ENCODE results near the gene KHK.

KHK gene

GRCh38 chr2:27082773-27083409 lies 3.7 kb upstream of the KHK start:
- peak; percentile 55 for DNase-seq

- DNase-seq: peak; percentile 20
Measured at GRCh38 chr2:27083410-27084296, 2.9 kb upstream of the KHK start.

- no peak for DNase-seq
Measured at GRCh38 chr2:27084297-27085061, 2.1 kb upstream of the KHK start.

- DNase-seq: no peak
Measured at GRCh38 chr2:27085062-27085672, 1.4 kb upstream of the KHK start.

- DNase-seq: peak; percentile 78
Measured at GRCh38 chr2:27085673-27086089, 891 bp upstream of the KHK start.

GRCh38 chr2:27086090-27086723 lies 365 bp upstream of the KHK start:
- DNase-seq: peak; percentile 97

GRCh38 chr2:27087823-27088410 lies 1.3 kb downstream of the KHK start:
- no peak for DNase-seq

GRCh38 chr2:27088634-27089033 lies 2.1 kb downstream of the KHK start:
- DNase-seq: no peak

- DNase-seq: no peak
Measured at GRCh38 chr2:27089111-27089954, 2.8 kb downstream of the KHK start.

- no peak for DNase-seq
Measured at GRCh38 chr2:27091746-27092695, 5.4 kb downstream of the KHK start.

GRCh38 chr2:27092696-27093429 lies 6.3 kb downstream of the KHK start:
- no peak for DNase-seq

GRCh38 chr2:27093430-27094352 lies 7.1 kb downstream of the KHK start:
- DNase-seq: no peak

- no peak for DNase-seq
Measured at GRCh38 chr2:27094353-27094984, 7.9 kb downstream of the KHK start.

GRCh38 chr2:27095427-27095744 lies 8.8 kb downstream of the KHK start:
- no peak for DNase-seq

GRCh38 chr2:27095745-27096651 lies 9.4 kb downstream of the KHK start:
- peak; percentile 75 for DNase-seq

GRCh38 chr2:27096748-27097297 lies 10.3 kb downstream of the KHK start:
- no peak for DNase-seq

All from femur (tissue), 1 donor.